Body of pancreas (tissue), 4 donors: ENCODE results near the gene RIMS4. TPM values are rescaled to one million over a fixed set of nuclear protein-coding genes. Genes with fewer than 3 reads are reported as not detected.

Experiments
- ATAC-seq: fragments of 150-250 bp; one replicate; pipeline ENCODE4 v1.9.1; 2016
- DNase-seq, 4 donors: peaks; one replicate each; pipeline ENCODE4 v3.0.0-alpha.2; 2019
- H3K27ac ChIP-seq, 4 donors: fragments of 200-600 bp; sonication (generic); 1 replicate in 3 of 4; 2 replicates in 1 of 4; pipeline versions ENCODE4 v1.5.1 to v1.6.1; 2016 to 2019; ENCODE audit warnings: mild to moderate bottlenecking in 1 of 4, mixed read lengths in 1 of 4, moderate library complexity in 1 of 4
- H3K27me3 ChIP-seq, 2 donors: fragments of 200-600 bp; sonication (generic); one replicate each; pipeline ENCODE4 v1.6.0; 2016; ENCODE audit warnings: mild to moderate bottlenecking in 1 of 2
- H3K36me3 ChIP-seq, 2 donors: fragments of 200-600 bp; sonication (generic); replicated peaks in 1 of 2; 2 replicates each; pipeline ENCODE4 v1.5.1; 2016; ENCODE audit warnings: low read depth in 2 of 2; ENCODE audit not compliant: insufficient read depth in 1 of 2
- H3K4me1 ChIP-seq: fragments of 200-600 bp; sonication (generic); one replicate; pipeline ENCODE4 v1.6.0; 2016
- H3K4me3 ChIP-seq, 2 donors: fragments of 200-600 bp; sonication (generic); 1 replicate in 1 of 2; 2 replicates in 1 of 2; pipeline ENCODE4 v1.5.1; 2016 to 2019
- H3K9me3 ChIP-seq, 3 donors: fragments of 200-600 bp; sonication (generic); 1 replicate in 2 of 3; 2 replicates in 1 of 3; pipeline ENCODE4 v1.5.1; 2016
- CTCF ChIP-seq, 7 experiments: fragments of 450-650 bp in 4 of 7; fragments of 200-600 bp in 3 of 7; sonication (generic) in 3 of 7; IDR thresholded peaks; one replicate each; pipeline ENCODE4 v1.5.1; 2016 to 2019; ENCODE audit warnings: antibody characterized with exemption in 7 of 7
- POLR2A ChIP-seq, 3 donors: fragments of 450-650 bp; IDR thresholded peaks; one replicate each; pipeline ENCODE4 v1.6.1; 2016; ENCODE audit warnings: antibody characterized with exemption in 3 of 3, mild to moderate bottlenecking in 2 of 3
- WGBS, 2 donors: methylation state at CpG; one replicate each; pipeline ENCODE4 v1.1.5; 2017; 5-methylcytosine and 5-hydroxymethylcytosine counted together
- intact Hi-C: fragments of 100-400 bp; cut with DNase I; formaldehyde crosslinking; loops from one replicate; pipeline ENCODE4 v1.15.1; 2023
- total RNA-seq, 2 donors: library from RNA; depleted of rRNA; stranded (reverse); fragments of >200 nt; gene quantifications; one replicate each; pipeline ENCODE4 v1.1.0, GENCODE V29; 2016

The RIMS4 gene
- total RNA-seq, 2 donors from 2014 or later = 0.26 TPM; not detected in 1

- Histone ChIP-seq H3K27ac (no peak overlapping the region), H3K36me3 (no peaks in the 10 kb centered on the region), H3K4me1 (no peaks in the 10 kb centered on the region), H3K27me3 (no peaks in the 10 kb centered on the region), H3K4me3 (no peak overlapping the region), H3K9me3 (no peaks in the 10 kb centered on the region)
- intact Hi-C loops = no loop called here
- DNase-seq (no peak), ATAC-seq (no peak)
- 71 to 82% methylated on average over 5 to 10 of the region's 11 CpGs for WGBS, 2 donors
- no peak for TF ChIP-seq CTCF (IDR thresholded peaks at IDR 0.05)
Observed at GRCh38 chr20:44727039-44727438, 83.3 kb downstream of the RIMS4 start.

DNA sequence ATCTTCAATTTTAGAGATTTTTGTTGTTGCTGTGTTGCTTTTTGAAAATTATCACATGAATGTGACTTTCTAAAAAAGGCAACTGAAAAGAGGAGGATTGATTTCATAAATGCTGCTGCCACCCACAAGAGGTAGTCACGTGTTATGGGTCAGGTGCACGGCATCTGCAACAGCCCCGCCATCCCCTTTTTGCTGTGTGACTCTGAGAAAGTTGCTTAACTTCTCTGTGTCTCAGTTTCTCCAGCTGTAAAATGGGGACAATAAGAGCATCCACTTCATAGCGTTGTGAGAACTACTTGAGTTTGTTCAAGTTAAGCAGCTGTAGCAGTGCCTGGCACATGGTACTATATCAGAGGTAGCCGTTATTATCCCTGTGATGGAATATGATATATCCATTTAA lies 84.5 kb downstream of the RIMS4 start:
- no peak for TF ChIP-seq CTCF (IDR thresholded peaks at IDR 0.05)
- no peak for TF ChIP-seq POLR2A (IDR thresholded peaks at IDR 0.05)
- no peak for DNase-seq
- no peaks in the 10 kb centered on the region for H3K9me3 ChIP-seq
- no peaks in the 10 kb centered on the region for H3K36me3 ChIP-seq
- H3K27me3 ChIP-seq = no peaks in the 10 kb centered on the region
- intact Hi-C loops = no loop called here
- no peak for ATAC-seq
- no peak overlapping the region for H3K27ac ChIP-seq
- no peak overlapping the region for H3K4me3 ChIP-seq
- peaks cover 4% of the 10 kb centered on the region for H3K4me1 ChIP-seq
- 63 to 67% methylated on average over 5 of the region's 5 CpGs for WGBS, 2 donors

DNA sequence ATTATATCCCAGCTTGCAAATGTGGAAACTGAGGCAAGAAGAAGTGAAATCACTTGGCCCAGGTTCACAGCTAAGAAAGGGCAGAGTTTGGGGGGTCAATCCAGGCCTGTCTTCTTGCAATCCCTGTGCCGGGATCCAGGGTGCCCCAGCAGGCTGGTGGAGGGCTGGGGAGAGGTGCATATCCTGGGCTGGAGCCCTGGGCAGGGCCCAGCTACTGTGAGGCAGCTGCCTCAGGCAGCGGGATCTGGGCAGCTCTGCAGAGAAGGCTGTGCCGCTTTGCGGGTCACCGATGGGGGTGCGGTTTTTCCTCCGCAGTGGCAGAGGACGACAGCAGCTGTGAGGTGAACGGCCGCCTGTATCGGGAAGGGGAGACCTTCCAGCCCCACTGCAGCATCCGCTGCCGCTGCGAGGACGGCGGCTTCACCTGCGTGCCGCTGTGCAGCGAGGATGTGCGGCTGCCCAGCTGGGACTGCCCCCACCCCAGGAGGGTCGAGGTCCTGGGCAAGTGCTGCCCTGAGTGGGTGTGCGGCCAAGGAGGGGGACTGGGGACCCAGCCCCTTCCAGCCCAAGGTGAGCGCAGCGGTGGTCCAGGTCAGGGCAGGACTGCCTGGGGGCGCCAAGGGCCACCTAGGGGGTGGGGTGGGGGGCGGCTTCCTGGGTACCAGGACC lies 85.8 kb downstream of the RIMS4 start:
- intact Hi-C loops = no loop called here
- TF ChIP-seq CTCF (IDR thresholded peaks at IDR 0.05) (no peak), POLR2A (IDR thresholded peaks at IDR 0.05) (no peak)
- Histone ChIP-seq H3K4me1 (peaks cover 4% of the 10 kb centered on the region), H3K36me3 (no peaks in the 10 kb centered on the region), H3K4me3 (no peak overlapping the region), H3K9me3 (no peaks in the 10 kb centered on the region), H3K27ac (no peak overlapping the region), H3K27me3 (no peaks in the 10 kb centered on the region)
- ATAC-seq = no peak
- no peak for DNase-seq
- WGBS, 2 donors = 55 to 66% methylated on average over 12 to 19 of the region's 26 CpGs

GRCh38 chr20:44723798-44724362 lies 86.5 kb downstream of the RIMS4 start:
- ATAC-seq = no peak
- Histone ChIP-seq H3K9me3 (no peaks in the 10 kb centered on the region), H3K4me3 (no peak overlapping the region), H3K36me3 (no peaks in the 10 kb centered on the region), H3K27me3 (no peaks in the 10 kb centered on the region), H3K4me1 (peaks cover 4% of the 10 kb centered on the region), H3K27ac (no peak overlapping the region)
- intact Hi-C loops = no loop called here
- TF ChIP-seq POLR2A (IDR thresholded peaks at IDR 0.05) (no peak), CTCF (IDR thresholded peaks at IDR 0.05) (no peak)
- DNase-seq = no peak
- WGBS, 2 donors = 80 to 89% methylated on average over 7 to 9 of the region's 9 CpGs

- Histone ChIP-seq H3K4me1 (peaks cover 4% of the 10 kb centered on the region), H3K27ac (no peak overlapping the region), H3K4me3 (no peak overlapping the region), H3K27me3 (no peaks in the 10 kb centered on the region), H3K36me3 (no peaks in the 10 kb centered on the region), H3K9me3 (no peaks in the 10 kb centered on the region)
- ATAC-seq = no peak
- DNase-seq = no peak
- 62 to 77% methylated on average over 6 to 7 of the region's 7 CpGs for WGBS, 2 donors
- intact Hi-C loops = no loop called here
- no peak for TF ChIP-seq POLR2A (IDR thresholded peaks at IDR 0.05)
- TF ChIP-seq CTCF (IDR thresholded peaks at IDR 0.05) = no peak
Observed at GRCh38 chr20:44723391-44723790, 87.0 kb downstream of the RIMS4 start.
